ENCODE measurements around the gene SLC7A11.

- no peak for TF ChIP-seq SRF (IDR thresholded peaks at IDR 0.05; ENCODE audit: low read depth in 2 of 2, low read length in 2 of 2)
- TF ChIP-seq CBX5 (IDR thresholded peaks at IDR 0.05; ENCODE audit: low read depth): no peak
- no peak for TF ChIP-seq MAX (IDR thresholded peaks at IDR 0.05; ENCODE audit: low read depth, low read length)
- TF ChIP-seq, protein P1, sequence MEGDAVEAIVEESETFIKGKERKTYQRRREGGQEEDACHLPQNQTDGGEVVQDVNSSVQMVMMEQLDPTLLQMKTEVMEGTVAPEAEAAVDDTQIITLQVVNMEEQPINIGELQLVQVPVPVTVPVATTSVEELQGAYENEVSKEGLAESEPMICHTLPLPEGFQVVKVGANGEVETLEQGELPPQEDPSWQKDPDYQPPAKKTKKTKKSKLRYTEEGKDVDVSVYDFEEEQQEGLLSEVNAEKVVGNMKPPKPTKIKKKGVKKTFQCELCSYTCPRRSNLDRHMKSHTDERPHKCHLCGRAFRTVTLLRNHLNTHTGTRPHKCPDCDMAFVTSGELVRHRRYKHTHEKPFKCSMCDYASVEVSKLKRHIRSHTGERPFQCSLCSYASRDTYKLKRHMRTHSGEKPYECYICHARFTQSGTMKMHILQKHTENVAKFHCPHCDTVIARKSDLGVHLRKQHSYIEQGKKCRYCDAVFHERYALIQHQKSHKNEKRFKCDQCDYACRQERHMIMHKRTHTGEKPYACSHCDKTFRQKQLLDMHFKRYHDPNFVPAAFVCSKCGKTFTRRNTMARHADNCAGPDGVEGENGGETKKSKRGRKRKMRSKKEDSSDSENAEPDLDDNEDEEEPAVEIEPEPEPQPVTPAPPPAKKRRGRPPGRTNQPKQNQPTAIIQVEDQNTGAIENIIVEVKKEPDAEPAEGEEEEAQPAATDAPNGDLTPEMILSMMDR (IDR thresholded peaks at IDR 0.05 in 2 of 3, conservative IDR thresholded peaks at IDR 0.05 in 1 of 3; ENCODE audit: control insufficient read depth in 2 of 3, extremely low read depth in 1 of 3, insufficient read depth in 1 of 3, low read depth in 3 of 3, low read length in 3 of 3): no peak
- TF ChIP-seq POLR2A (IDR thresholded peaks at IDR 0.05; ENCODE audit: low read depth, low read length): no peak
- no peak for TF ChIP-seq PBX3 (IDR thresholded peaks at IDR 0.05; ENCODE audit: insufficient replicate concordance, low read depth, low read length)
- no peak for TF ChIP-seq STAT3 (IDR thresholded peaks at IDR 0.05; ENCODE audit: low read depth, low read length)
- no peak for TF ChIP-seq EP300 (IDR thresholded peaks at IDR 0.05; ENCODE audit: borderline replicate concordance in 1 of 2, control insufficient read depth in 1 of 2, low read depth in 2 of 2, low read length in 2 of 2)
- no peak for TF ChIP-seq NFIC (IDR thresholded peaks at IDR 0.05; ENCODE audit: low read depth, low read length)
- TF ChIP-seq NRF1 (conservative IDR thresholded peaks at IDR 0.05; ENCODE audit: low read depth, low read length): no peak
These were observed 46.0 kb downstream of the SLC7A11 start for GRCh38 chr4:138196153-138196552.
